GM21576 (cell line): ENCODE measurements around the gene ADGRD1.
"Not testable (repeated sequence)": the region's sequence is repeated elsewhere in the genome, so short reads cannot be mapped to it uniquely, and the experiment has no call there.

ENCODE experiments used
- ATAC-seq: cut with Tn5 transposase; IDR thresholded peaks from one replicate; pipeline ENCODE4 v1.9.1; 2021; ENCODE audit warnings: mild to moderate bottlenecking, moderate library complexity; ENCODE audit not compliant: unreplicated experiment

ADGRD1 gene

DNA sequence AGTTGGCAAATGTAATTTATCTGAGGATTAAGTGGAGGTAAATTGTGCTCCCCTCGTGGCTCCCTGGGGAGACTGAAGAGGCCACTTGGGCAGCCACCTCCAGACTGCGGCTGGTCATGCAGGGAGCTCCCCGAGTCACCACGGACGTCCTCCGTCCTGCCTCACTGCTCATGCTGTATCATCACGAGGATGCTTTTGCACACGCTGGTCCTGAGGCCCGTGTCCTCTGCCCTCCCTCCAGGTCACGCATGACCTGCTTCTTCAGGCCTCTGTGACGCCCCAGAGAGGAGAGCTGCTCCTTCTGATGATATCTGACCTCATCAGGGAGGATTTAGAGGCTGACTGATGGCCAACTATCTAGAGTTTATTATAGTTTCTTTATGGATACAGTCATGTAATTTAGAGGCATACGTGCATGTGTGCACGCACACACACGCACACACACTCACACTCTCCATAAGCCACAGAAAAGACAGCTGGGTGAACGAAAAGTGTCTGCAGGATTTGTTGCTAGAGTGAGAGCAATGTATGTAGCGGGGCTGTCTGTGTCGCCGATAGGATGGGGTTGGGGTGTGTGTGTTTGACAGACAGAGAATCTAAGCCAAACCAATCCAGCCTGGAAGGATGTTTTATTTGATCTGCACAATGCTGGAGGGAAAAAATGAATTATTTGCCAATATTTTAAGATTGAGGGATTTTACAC lies 160.0 kb downstream of the ADGRD1 start:
- no peak for ATAC-seq

DNA sequence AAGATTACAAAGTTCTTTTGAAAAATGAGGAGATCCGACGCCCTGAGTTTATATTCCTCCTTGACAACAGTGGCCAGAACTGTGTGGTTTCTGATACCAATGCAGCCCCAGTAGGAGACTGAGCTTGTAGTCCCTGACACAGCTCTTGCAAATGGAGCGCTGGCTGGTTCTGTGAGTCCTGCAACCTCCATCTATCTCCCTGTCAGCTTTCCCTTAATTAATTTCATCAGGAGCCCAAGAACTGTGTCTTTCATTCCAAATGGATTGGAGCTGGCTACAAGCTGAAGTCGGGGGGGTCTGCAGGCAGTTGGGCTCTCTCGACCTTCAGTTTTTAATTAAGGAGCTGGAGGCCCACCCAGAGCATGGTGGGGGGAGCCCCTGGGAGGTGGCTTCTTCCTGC lies 160.6 kb downstream of the ADGRD1 start:
- no peak for ATAC-seq

DNA sequence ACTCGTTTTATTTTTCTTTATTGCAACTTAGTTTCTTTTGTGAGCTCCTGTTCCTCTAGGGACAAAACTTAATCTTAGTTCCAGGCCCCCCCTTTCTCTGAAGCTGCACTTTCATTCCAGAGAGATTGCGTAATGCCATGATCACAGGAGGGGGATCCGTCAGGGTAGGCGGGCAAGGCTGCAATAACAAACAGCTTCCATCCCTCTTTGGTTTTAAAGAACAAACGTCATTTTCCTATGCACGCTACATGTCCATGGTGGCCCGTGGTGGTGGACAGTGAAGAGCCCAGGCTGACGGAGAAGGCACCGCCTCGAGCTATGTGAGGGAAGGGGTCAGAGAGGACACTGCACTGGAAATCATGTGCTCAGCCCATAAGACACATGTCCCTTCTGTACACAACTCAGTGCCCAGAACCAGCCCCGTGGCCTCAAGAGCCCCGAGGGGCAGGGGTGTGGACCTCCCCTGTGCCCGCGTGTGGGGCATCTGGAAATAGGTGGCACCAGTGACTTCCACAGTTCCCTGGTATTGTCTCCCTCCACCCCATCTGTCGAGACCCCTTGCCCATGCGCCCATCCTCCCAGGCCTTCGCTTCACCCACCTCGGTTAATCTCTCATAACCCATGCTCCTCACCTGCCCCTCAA lies 161.4 kb downstream of the ADGRD1 start:
- no peak for ATAC-seq

DNA sequence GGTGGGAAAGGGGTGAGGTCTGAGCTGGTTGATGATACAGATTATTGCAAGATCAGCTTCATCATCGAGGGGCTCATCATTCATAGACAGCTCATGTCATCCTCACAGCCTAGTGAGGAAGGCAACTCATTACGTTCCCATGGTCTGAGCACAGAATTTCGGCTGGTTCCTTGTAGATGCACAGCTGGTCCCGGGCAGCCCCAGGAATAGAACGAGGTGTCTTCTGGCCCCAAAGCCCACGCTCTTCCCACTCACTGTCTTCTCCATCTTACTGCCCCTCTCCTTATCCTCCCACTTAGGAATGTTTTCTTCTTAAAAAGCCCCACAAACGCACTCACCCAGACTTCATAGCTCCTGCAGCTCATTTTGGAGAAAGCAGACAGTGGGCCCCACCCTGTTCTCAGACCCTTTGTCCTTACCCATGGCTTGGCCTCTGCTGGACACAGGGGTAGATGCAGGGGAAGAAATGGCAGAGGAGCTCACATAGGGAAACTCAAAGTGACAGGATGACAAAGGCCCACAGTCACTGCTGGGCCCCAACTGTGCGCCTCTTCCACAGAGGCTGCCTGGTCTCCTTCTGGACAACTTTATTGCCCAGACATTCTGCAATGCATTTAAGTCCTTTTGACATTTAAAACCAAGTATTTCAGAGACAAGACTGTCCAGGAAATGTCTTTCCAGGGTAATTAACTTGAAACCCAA lies 162.2 kb downstream of the ADGRD1 start:
- ATAC-seq, result no peak

GRCh38 chr12:131116468-131117117 lies 162.9 kb downstream of the ADGRD1 start:
- ATAC-seq, result no peak

DNA sequence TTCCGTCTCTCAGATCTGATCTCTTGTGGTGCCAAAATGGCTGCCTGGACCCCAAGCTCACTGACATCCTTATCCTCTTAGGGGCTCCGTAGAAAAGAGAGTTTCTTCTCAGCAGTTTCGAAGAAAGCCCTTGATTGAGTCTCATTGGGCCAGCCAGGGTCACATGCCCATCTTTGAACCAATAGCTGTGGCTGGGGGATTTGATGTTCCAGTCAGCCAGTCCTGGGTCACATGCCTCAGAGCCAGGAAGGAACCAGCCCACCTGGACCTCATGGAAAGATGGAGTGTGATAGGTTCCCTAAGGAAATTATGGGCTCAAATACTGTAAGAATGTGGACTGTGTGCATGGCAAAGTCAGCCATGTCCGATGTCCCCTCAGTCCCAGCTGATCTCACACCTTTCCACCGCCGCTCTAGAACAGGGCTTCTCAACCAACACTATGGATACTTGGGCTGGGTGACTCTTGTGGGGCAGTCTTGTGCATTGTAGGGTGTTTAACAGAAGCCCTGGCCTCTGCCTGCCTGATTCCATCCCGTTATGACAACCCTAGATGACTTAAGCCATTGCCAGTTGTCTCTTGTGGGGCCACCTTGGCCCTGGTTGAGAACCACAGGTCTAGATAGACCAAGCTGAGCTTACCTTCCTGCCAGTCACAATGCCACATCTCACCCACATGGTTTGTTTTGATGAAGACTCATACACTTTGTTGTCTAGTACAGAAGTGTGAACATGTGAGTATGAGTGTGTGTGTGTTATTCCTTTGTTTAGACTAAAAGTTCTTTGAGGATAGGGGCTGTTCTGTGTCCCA lies 163.9 kb downstream of the ADGRD1 start:
- ATAC-seq, result no peak

DNA sequence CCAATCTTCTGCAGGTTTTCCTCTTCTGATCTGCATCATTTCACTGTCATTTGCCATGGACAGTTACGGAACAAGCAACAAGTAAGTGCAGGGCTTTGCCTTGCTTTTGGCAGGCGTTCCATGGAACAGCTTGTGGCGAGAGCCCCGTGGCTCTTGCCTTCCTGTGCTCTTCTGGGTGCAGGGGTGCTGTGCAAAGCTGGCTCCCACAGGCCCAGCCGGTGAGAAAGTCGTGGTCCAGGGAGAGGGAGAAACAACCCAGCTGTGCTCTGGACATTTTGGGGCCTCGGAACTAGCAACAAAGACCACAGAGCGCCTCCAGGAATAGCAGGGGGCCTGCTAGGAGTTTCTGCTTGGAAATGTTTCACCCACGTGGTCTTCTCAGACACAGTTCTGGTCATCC lies 164.7 kb downstream of the ADGRD1 start:
- no peak for ATAC-seq

GRCh38 chr12:131119345-131119744 lies 165.6 kb downstream of the ADGRD1 start:
- not testable (repeated sequence) for ATAC-seq

GRCh38 chr12:131119936-131120335 lies 166.2 kb downstream of the ADGRD1 start:
- ATAC-seq, result no peak

- ATAC-seq, result no peak
Measured at GRCh38 chr12:131120831-131121271, 167.1 kb downstream of the ADGRD1 start.

GRCh38 chr12:131121705-131122405 lies 168.1 kb downstream of the ADGRD1 start:
- ATAC-seq, result no peak

- ATAC-seq, result no peak
Measured at GRCh38 chr12:131122631-131123030, 168.9 kb downstream of the ADGRD1 start.

DNA sequence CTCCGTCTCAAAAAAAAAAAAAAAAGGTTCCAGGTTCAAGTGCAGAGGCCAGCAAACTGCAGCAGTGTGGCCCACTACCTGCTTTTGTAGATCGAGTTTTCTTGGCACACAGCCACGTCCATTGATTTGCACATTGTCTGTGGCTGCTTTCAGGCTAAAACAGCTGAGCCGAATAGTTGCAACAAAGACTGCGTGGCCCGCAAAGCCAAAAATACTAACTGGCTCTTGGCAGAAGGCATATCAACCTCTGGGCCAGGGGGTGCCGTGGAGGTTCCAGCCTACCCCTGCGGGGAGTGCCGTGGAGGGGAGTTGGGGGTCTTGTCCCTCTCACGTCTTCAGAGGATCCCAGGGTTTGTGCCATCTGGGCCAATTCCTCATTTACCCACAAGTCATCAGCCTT lies 170.1 kb downstream of the ADGRD1 start:
- ATAC-seq, result no peak

GRCh38 chr12:131124487-131125280 lies 171.0 kb downstream of the ADGRD1 start:
- ATAC-seq, result no peak

- ATAC-seq, result no peak
Measured at GRCh38 chr12:131126662-131127173, 173.0 kb downstream of the ADGRD1 start.

DNA sequence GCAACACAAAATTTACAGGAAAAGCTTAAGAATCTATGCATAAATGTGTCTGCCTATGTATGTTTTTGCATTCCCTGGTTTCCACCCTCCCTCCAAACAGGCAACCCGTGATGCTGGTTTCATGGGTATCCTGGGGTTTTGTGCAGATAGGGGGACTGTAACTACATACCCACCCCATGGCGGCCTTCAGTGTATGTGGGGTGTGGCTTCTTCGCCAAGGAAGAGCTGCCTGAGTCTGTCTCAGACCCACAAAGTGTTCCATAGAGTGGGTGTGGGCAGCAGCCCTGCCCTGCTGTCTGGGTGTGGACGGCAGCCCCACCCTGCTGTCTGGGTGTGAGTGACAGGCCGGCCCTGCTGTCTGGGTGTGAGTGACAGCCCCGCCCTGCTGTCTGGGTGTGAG lies 174.8 kb downstream of the ADGRD1 start:
- ATAC-seq, result no peak

DNA sequence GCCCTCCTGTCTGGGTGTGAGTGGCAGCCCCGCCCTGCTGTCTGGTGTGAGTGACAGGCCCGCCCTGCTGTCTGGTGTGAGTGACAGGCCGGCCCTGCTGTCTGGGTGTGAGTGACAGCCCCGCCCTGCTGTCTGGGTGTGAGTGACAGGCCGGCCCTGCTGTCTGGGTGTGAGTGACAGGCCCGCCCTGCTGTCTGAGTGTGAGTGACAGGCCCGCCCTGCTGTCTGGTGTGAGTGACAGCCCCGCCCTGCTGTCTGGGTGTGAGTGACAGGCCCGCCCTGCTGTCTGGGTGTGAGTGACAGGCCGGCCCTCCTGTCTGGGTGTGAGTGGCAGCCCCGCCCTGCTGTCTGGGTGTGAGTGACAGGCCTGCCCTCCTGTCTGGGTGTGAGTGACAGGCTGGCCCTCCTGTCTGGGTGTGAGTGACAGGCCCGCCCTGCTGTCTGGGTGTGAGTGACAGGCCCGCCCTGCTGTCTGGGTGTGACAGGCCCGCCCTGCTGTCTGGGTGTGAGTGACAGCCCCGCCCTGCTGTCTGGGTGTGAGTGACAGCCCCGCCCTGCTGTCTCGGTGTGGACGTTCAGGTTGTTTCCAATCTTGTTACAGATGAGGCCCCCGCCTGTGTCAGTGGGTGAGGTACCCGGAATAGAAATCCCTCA lies 175.4 kb downstream of the ADGRD1 start:
- ATAC-seq, result not testable (repeated sequence)

DNA sequence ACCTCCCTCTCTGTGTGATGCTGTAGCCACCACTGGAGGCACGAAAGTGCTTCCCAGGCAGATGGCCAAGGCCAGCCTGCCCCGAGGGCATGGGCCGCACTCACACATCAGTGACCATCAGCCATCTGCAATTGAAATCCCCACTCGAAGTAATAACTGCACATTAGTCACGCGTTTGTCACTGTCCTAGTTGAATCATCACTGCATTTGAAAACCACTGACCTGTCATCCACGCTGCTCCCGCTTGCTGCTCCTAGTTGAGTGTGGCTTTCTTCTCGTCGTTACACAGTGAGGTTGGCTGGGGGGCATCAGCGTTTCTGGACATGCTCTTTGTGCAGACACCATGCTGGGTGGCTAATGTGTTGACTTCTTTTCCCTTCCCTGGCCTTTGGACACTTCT lies 176.1 kb downstream of the ADGRD1 start:
- ATAC-seq, result no peak
